ENCODE data around the gene DYNC2LI1. TPM values are rescaled to one million over a fixed set of nuclear protein-coding genes. Genes with fewer than 3 reads are reported as not detected.
A peak's percentile ranks its signal among the peaks of the same experiment; 100 is the strongest.

Gene DYNC2LI1
- total RNA-seq, 6 experiments from 2014 or later, result 8.4 to 12.3 (median 10.0) TPM

DNA sequence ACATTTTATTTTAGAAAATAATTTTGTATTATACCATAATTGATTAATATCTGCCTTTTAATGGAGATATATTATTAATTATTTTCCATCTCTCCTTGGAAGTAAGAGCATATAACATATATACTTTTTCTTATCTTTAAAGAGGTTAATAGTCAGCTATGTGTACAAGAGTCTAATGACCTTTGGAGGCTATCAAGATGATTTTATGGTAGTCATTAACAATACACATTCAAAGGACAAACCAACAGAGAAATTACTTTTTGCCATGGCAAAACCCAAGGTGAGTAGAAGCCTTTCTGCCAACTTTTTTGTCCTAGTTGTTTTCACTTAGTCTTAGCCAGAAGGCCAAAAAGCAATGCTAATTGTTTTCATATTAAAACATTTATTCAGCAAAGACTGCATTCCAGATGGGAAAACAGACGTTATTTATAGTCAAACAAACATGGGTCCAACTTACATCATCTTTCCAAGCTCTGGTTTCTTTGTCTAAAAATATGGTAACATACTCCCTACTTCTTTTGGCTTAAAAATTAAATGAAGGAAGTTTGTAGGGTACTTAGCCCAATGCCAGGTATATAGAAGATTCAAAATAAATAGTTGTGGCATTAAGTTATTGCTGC lies 9.6 kb upstream of the DYNC2LI1 start:
- H3K4me3 Mint-ChIP-seq, result no peak overlapping the region
- no peak overlapping the region for H3K27ac Mint-ChIP-seq
- TF ChIP-seq CTCF (IDR thresholded peaks at IDR 0.05), result no peak
- DNase-seq, result peak; percentile 4
- no peaks in the 10 kb centered on the region for H3K36me3 Mint-ChIP-seq (ENCODE audit: low read depth)
- H3K4me1 Mint-ChIP-seq (ENCODE audit: low read depth), result peaks cover 7% of the 10 kb centered on the region
- no peaks in the 10 kb centered on the region for H3K9me3 Mint-ChIP-seq
- peaks cover 6% of the 10 kb centered on the region; the same call in 1 of the 2 replicates for H3K27me3 Mint-ChIP-seq (ENCODE audit: insufficient read depth)

DNA sequence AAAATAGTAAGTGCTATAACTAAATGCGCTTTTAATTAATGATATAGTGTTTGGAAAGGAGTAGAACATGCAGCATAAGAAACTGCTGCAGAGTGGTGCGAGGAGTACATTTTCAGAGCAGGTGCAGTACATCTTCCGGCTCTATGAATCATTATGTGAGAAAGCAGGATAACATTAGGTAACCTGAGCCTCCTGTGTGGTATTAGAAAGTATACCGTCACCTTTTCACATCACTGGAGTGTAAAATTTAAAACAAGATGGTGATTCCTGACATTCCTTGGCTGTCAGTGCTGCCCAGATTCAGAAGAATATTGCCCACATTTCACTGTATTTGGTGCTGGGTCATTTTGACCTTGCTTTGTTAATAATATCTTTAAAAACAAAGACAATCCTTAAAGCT lies 7.8 kb upstream of the DYNC2LI1 start:
- H3K4me3 Mint-ChIP-seq, result no peak overlapping the region
- no peak overlapping the region for H3K27ac Mint-ChIP-seq
- no peak for TF ChIP-seq CTCF (IDR thresholded peaks at IDR 0.05)
- DNase-seq, result no peak
- no peaks in the 10 kb centered on the region for H3K4me1 Mint-ChIP-seq (ENCODE audit: low read depth)
- no peaks in the 10 kb centered on the region for H3K9me3 Mint-ChIP-seq
- H3K27me3 Mint-ChIP-seq (ENCODE audit: insufficient read depth), result peaks cover 8% of the 10 kb centered on the region
- no peaks in the 10 kb centered on the region for H3K36me3 Mint-ChIP-seq (ENCODE audit: low read depth)

- Mint-ChIP-seq H3K27me3 (ENCODE audit: insufficient read depth) (peaks cover 6% of the 10 kb centered on the region; the same call in 1 of the 2 replicates), H3K4me3 (peak overlapping the region; percentile 94), H3K36me3 (ENCODE audit: low read depth) (peaks cover 4% of the 10 kb centered on the region; the same call in 1 of the 2 replicates), H3K4me1 (ENCODE audit: low read depth) (peaks cover 15% of the 10 kb centered on the region), H3K9me3 (no peaks in the 10 kb centered on the region), H3K27ac (peak overlapping the region; percentile 95)
- no peak for TF ChIP-seq CTCF (IDR thresholded peaks at IDR 0.05)
- DNase-seq, result no peak
Measured at GRCh38 chr2:43774617-43775016, 778 bp downstream of the DYNC2LI1 start.

DNA sequence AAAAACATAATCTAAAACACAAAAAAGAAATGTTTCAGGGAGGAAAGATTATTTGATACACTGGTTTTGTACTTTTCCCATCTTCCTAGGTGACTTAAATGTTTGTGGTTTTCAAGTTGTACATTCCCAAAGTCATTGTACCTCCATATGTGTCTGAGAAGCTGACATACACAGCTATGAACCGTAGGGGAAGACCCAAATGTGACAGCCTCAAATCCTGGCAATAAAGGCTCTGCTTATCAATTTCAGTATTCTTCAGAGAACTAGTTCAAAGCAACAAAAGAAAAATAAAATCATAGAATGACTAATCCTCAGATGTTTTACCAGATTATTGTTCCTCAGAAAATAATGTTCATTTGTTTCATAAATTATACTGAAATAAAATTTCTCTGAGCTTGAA lies 2.5 kb downstream of the DYNC2LI1 start:
- peaks cover 3% of the 10 kb centered on the region; the same call in 1 of the 2 replicates for H3K27me3 Mint-ChIP-seq (ENCODE audit: insufficient read depth)
- TF ChIP-seq CTCF (IDR thresholded peaks at IDR 0.05), result no peak
- H3K27ac Mint-ChIP-seq, result no peak overlapping the region
- peaks cover 15% of the 10 kb centered on the region for H3K4me1 Mint-ChIP-seq (ENCODE audit: low read depth)
- H3K9me3 Mint-ChIP-seq, result no peaks in the 10 kb centered on the region
- peaks cover 4% of the 10 kb centered on the region; the same call in 1 of the 2 replicates for H3K36me3 Mint-ChIP-seq (ENCODE audit: low read depth)
- H3K4me3 Mint-ChIP-seq, result no peak overlapping the region
- DNase-seq, result no peak

DNA sequence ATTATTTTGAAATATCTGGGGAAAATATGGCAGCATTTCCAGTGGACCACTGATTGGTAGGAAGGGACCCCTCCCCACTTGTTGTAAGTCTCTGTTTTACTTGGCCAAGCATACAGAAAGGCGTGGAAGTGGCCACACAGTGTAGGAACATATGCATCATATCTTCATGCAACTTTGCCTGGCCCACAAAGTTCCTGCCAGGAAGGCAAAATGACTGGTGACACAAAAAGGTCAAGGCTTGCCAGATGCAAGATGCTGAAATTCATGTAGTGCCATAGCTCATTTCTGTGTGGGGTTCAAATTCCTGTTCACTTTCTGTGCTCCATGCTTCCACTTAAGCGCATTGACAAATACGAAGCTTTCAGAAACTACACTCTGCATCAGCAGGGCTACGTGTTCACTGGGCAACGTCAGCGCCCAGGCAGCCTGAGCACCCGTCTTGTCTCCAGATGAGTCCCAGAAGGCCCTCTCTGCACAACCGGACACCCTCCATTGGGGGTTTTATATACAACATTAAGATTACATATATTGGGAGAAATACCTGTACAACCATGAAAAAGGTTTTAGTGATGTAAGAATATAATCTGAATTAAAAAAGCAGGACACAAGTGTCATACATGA lies 3.6 kb downstream of the DYNC2LI1 start:
- Mint-ChIP-seq H3K27me3 (ENCODE audit: insufficient read depth) (no peaks in the 10 kb centered on the region; the same call in 1 of the 2 replicates), H3K27ac (no peak overlapping the region), H3K4me1 (ENCODE audit: low read depth) (peaks cover 15% of the 10 kb centered on the region), H3K36me3 (ENCODE audit: low read depth) (peaks cover 4% of the 10 kb centered on the region; the same call in 1 of the 2 replicates), H3K9me3 (no peaks in the 10 kb centered on the region), H3K4me3 (no peak overlapping the region)
- DNase-seq, result no peak
- no peak for TF ChIP-seq CTCF (IDR thresholded peaks at IDR 0.05)

Measured in HFFc6 (cell line).